GM12891 (cell line): ENCODE data around the gene CBFA2T2.
A peak's percentile ranks its signal among the peaks of the same experiment; 100 is the strongest.

ENCODE experiments used
- POLR2AphosphoS5 ChIP-seq: IDR thresholded peaks from 2 replicates; pipeline ENCODE4 v1.6.1; 2011; ENCODE audit warnings: low read depth, low read length, control low read depth
- SPI1 ChIP-seq: IDR thresholded peaks from 2 replicates; pipeline ENCODE4 v1.6.1; 2011; ENCODE audit warnings: low read depth, low read length, control low read depth
- TAF1 ChIP-seq: IDR thresholded peaks from 2 replicates; pipeline ENCODE4 v1.6.1; 2011; ENCODE audit warnings: low read depth, low read length, control low read depth

- peak; percentile 66 for TF ChIP-seq SPI1
- no peak for TF ChIP-seq POLR2AphosphoS5
- TF ChIP-seq TAF1 = no peak
Measured at GRCh38 chr20:33687370-33687915, 197.5 kb downstream of the CBFA2T2 start.
